HEK293 (cell line): ENCODE results near the gene SH2D1B.

ENCODE experiments used
- CTCF ChIA-PET: fragments of 350-600 bp; formaldehyde crosslinking; extraction: SDS; loops from one replicate; lab custom pipeline; 2021; ENCODE audit warnings: antibody characterized with exemption; lab: Yijun Ruan, JAX
- POLR2A ChIA-PET: fragments of 300-600 bp; formaldehyde crosslinking; extraction: SDS; loops from one replicate; lab custom pipeline; 2020; ENCODE audit warnings: antibody characterized with exemption, inconsistent platforms; lab: Yijun Ruan, JAX
- H3K27ac ChIP-seq: fragments of 200-500 bp; sonication (Bioruptor generic); 2 replicates; pipeline ENCODE4 v1.5.1; 2014; ENCODE audit warnings: low read depth, low read length, control low read depth, inconsistent platforms; ENCODE audit errors: extremely low read depth
- H3K36me3 ChIP-seq, 2 experiments: fragments of 200-500 bp in 1 of 2; sonication (Bioruptor generic) in 1 of 2; 1 replicate in 1 of 2; 2 replicates in 1 of 2; pipeline ENCODE4 v1.5.1; 2014 to 2017; ENCODE audit warnings: inconsistent platforms in 2 of 2, low read length in 2 of 2; ENCODE audit not compliant: control insufficient read depth in 2 of 2, insufficient read depth in 1 of 2
- H3K4me1 ChIP-seq: fragments of 200-500 bp; sonication (Bioruptor generic); 2 replicates; pipeline ENCODE4 v1.5.1; 2014; ENCODE audit warnings: mild to moderate bottlenecking, low read length, inconsistent platforms; ENCODE audit not compliant: control insufficient read depth, insufficient read depth
- H3K4me3 ChIP-seq: 2 replicates; pipeline ENCODE4 v1.5.1; 2011; ENCODE audit warnings: low read depth, mild to moderate bottlenecking, control low read depth, low read length, moderate library complexity
- H3K9me3 ChIP-seq: fragments of 200-500 bp; sonication (Bioruptor generic); 2 replicates; pipeline ENCODE4 v1.5.1; 2014; ENCODE audit warnings: low read depth, low read length, inconsistent platforms; ENCODE audit not compliant: control insufficient read depth, insufficient read depth
- HOXD13 ChIP-seq: sonication (generic); formaldehyde crosslinking; IDR thresholded peaks from 2 replicates; pipeline ENCODE4 v1.8.0; 2022; ENCODE audit warnings: missing genetic modification reagents, borderline replicate concordance
- PRDM1 ChIP-seq: fragments of 450-650 bp; formaldehyde crosslinking; IDR thresholded peaks from 2 replicates; pipeline ENCODE4; 2016; ENCODE audit warnings: missing biosample characterization, missing genetic modification characterization
- RBAK ChIP-seq: fragments of 450-650 bp; formaldehyde crosslinking; IDR thresholded peaks from 2 replicates; pipeline ENCODE4 v1.5.1; 2016; ENCODE audit warnings: missing biosample characterization, missing genetic modification characterization
- YY2 ChIP-seq: fragments of 450-650 bp; formaldehyde crosslinking; IDR thresholded peaks from 2 replicates; pipeline ENCODE4 v1.5.1; 2016; ENCODE audit warnings: missing biosample characterization, missing genetic modification characterization
- ZBTB8A ChIP-seq: fragments of 450-650 bp; formaldehyde crosslinking; IDR thresholded peaks from 2 replicates; pipeline ENCODE4 v1.5.1; 2016; ENCODE audit warnings: missing biosample characterization, missing genetic modification characterization
- ZFP37 ChIP-seq: fragments of 450-650 bp; formaldehyde crosslinking; IDR thresholded peaks from 2 replicates; pipeline ENCODE4 v1.5.1; 2016; ENCODE audit warnings: missing biosample characterization, missing genetic modification characterization
- ZNF10 ChIP-seq: fragments of 450-650 bp; formaldehyde crosslinking; IDR thresholded peaks from 2 replicates; pipeline ENCODE4 v1.5.1; 2017; ENCODE audit warnings: missing biosample characterization, missing genetic modification characterization
- ZNF112 ChIP-seq: fragments of 450-650 bp; formaldehyde crosslinking; IDR thresholded peaks from 2 replicates; pipeline ENCODE4 v1.5.0; 2017; ENCODE audit warnings: missing biosample characterization, missing genetic modification characterization
- ZNF184 ChIP-seq: fragments of 450-650 bp; IDR thresholded peaks from 2 replicates; pipeline ENCODE4 v1.5.1; 2018; ENCODE audit warnings: missing biosample characterization, mild to moderate bottlenecking, missing genetic modification characterization
- ZNF354C ChIP-seq: fragments of 450-650 bp; formaldehyde crosslinking; IDR thresholded peaks from 2 replicates; pipeline ENCODE4 v1.5.1; 2016; ENCODE audit warnings: missing biosample characterization, missing genetic modification characterization, low read depth, borderline replicate concordance
- ZNF391 ChIP-seq: fragments of 450-650 bp; formaldehyde crosslinking; IDR thresholded peaks from 2 replicates; pipeline ENCODE4 v1.5.1; 2016; ENCODE audit warnings: low read depth, missing biosample characterization, missing genetic modification characterization, borderline replicate concordance
- ZNF394 ChIP-seq: fragments of 450-650 bp; formaldehyde crosslinking; IDR thresholded peaks from 2 replicates; pipeline ENCODE4 v1.5.1; 2016; ENCODE audit warnings: missing biosample characterization, missing genetic modification characterization, mild to moderate bottlenecking, moderate library complexity, borderline replicate concordance
- ZNF416 ChIP-seq: fragments of 450-650 bp; formaldehyde crosslinking; IDR thresholded peaks from 2 replicates; pipeline ENCODE4 v1.5.1; 2016; ENCODE audit warnings: missing biosample characterization, missing genetic modification characterization
- ZNF426 ChIP-seq: fragments of 450-650 bp; formaldehyde crosslinking; IDR thresholded peaks from 2 replicates; pipeline ENCODE4 v1.5.1; 2017; ENCODE audit warnings: missing biosample characterization, missing genetic modification characterization, mild to moderate bottlenecking, inconsistent platforms, moderate library complexity
- ZNF48 ChIP-seq: fragments of 450-650 bp; formaldehyde crosslinking; IDR thresholded peaks from 2 replicates; pipeline ENCODE4 v1.5.1; 2016; ENCODE audit warnings: missing biosample characterization, missing genetic modification characterization
- ZNF621 ChIP-seq: fragments of 450-650 bp; formaldehyde crosslinking; IDR thresholded peaks from 2 replicates; pipeline ENCODE4 v1.5.1; 2017; ENCODE audit warnings: missing biosample characterization, missing genetic modification characterization
- ZNF670 ChIP-seq: fragments of 450-650 bp; formaldehyde crosslinking; IDR thresholded peaks from 2 replicates; pipeline ENCODE4 v1.5.1; 2016; ENCODE audit warnings: missing biosample characterization, missing genetic modification characterization, low read depth
- ZSCAN23 ChIP-seq: fragments of 450-650 bp; formaldehyde crosslinking; IDR thresholded peaks from 2 replicates; pipeline ENCODE4 v1.5.1; 2016; ENCODE audit warnings: missing biosample characterization, missing genetic modification characterization
- TF ChIP-seq, protein P1 (sequence below): fragments of 450-650 bp; formaldehyde crosslinking; IDR thresholded peaks from 2 replicates; pipeline ENCODE4 v1.5.1; 2016; ENCODE audit warnings: missing biosample characterization, missing genetic modification characterization
- TF ChIP-seq, protein P2 (sequence below): fragments of 450-650 bp; formaldehyde crosslinking; IDR thresholded peaks from 2 replicates; pipeline ENCODE4 v1.5.1; 2016; ENCODE audit warnings: missing biosample characterization, missing genetic modification characterization
- TF ChIP-seq, protein P3 (sequence below): fragments of 450-650 bp; formaldehyde crosslinking; IDR thresholded peaks from 2 replicates; pipeline ENCODE4 v1.5.1; 2016; ENCODE audit warnings: missing biosample characterization, missing genetic modification characterization

Gene SH2D1B

DNA sequence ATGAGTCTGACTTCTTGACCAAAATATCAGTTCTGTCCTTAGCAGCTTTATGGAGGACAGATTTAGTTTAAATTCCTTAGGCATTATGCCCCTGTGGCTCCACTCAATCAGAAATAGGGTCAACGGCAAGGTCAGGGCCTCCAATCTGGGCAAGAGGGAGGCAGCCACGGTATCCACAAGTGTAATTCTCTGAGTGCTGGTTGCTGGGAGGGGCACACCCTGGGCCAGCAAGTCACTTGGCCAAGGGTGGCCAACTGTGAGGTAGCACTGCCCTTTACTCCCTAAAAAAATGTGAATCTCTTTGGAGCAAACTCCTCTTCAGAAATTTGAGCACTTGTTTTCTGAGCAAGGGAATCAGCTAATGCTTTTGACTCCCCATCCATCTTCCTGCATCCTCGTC lies 48.1 kb downstream of the SH2D1B start:
- ChIA-PET CTCF (interaction anchor here (0.6 to 0.8 kb wide), 2 partner anchors 14 to 301 kb away, joined by 3 to 4 read pairs; no protein-coding TSS in a partner anchor), POLR2A (interaction anchor here (0.6 kb wide), 1 partner anchor 63 kb away, joined by 5 read pairs; no protein-coding TSS in a partner anchor)
- Histone ChIP-seq H3K9me3 (no peaks in the 10 kb centered on the region), H3K4me1 (no peaks in the 10 kb centered on the region), H3K4me3 (no peak overlapping the region), H3K27ac (no peak overlapping the region), H3K36me3 (peaks cover 0 to 7% of the 10 kb centered on the region in 2 experiments; a peak in 1 of 3 replicates)
- TF ChIP-seq ZNF394 (tag by site-specific recombination) (no peak), ZNF184 (tag by site-specific recombination) (no peak), ZBTB8A (tag by site-specific recombination) (no peak), ZSCAN23 (tag by site-specific recombination) (no peak), ZNF416 (tag by site-specific recombination) (no peak), ZNF112 (tag by site-specific recombination) (no peak), HOXD13 (CRISPR knock-in tag) (no peak), YY2 (tag by site-specific recombination) (no peak), ZFP37 (tag by site-specific recombination) (no peak), ZNF10 (no peak), ZNF391 (no peak)
- TF ChIP-seq, protein P1, sequence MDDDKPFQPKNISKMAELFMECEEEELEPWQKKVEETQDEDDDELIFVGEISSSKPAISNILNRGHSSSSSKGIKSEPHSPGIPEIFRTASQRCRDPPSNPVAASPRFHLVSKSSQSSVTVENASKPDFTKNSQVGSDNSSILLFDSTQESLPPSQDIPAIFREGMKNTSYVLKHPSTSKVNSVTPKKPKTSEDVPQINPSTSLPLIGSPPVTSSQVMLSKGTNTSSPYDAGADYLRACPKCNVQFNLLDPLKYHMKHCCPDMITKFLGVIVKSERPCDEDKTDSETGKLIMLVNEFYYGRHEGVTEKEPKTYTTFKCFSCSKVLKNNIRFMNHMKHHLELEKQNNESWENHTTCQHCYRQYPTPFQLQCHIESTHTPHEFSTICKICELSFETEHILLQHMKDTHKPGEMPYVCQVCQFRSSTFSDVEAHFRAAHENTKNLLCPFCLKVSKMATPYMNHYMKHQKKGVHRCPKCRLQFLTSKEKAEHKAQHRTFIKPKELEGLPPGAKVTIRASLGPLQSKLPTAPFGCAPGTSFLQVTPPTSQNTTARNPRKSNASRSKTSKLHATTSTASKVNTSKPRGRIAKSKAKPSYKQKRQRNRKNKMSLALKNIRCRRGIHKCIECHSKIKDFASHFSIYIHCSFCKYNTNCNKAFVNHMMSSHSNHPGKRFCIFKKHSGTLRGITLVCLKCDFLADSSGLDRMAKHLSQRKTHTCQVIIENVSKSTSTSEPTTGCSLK, result no peak
- TF ChIP-seq, protein P2, sequence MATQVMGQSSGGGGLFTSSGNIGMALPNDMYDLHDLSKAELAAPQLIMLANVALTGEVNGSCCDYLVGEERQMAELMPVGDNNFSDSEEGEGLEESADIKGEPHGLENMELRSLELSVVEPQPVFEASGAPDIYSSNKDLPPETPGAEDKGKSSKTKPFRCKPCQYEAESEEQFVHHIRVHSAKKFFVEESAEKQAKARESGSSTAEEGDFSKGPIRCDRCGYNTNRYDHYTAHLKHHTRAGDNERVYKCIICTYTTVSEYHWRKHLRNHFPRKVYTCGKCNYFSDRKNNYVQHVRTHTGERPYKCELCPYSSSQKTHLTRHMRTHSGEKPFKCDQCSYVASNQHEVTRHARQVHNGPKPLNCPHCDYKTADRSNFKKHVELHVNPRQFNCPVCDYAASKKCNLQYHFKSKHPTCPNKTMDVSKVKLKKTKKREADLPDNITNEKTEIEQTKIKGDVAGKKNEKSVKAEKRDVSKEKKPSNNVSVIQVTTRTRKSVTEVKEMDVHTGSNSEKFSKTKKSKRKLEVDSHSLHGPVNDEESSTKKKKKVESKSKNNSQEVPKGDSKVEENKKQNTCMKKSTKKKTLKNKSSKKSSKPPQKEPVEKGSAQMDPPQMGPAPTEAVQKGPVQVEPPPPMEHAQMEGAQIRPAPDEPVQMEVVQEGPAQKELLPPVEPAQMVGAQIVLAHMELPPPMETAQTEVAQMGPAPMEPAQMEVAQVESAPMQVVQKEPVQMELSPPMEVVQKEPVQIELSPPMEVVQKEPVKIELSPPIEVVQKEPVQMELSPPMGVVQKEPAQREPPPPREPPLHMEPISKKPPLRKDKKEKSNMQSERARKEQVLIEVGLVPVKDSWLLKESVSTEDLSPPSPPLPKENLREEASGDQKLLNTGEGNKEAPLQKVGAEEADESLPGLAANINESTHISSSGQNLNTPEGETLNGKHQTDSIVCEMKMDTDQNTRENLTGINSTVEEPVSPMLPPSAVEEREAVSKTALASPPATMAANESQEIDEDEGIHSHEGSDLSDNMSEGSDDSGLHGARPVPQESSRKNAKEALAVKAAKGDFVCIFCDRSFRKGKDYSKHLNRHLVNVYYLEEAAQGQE (tag by site-specific recombination), result no peak
- TF ChIP-seq, protein P3, sequence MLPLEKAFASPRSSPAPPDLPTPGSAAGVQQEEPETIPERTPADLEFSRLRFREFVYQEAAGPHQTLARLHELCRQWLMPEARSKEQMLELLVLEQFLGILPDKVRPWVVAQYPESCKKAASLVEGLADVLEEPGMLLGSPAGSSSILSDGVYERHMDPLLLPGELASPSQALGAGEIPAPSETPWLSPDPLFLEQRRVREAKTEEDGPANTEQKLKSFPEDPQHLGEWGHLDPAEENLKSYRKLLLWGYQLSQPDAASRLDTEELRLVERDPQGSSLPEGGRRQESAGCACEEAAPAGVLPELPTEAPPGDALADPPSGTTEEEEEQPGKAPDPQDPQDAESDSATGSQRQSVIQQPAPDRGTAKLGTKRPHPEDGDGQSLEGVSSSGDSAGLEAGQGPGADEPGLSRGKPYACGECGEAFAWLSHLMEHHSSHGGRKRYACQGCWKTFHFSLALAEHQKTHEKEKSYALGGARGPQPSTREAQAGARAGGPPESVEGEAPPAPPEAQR (tag by site-specific recombination), result no peak

DNA sequence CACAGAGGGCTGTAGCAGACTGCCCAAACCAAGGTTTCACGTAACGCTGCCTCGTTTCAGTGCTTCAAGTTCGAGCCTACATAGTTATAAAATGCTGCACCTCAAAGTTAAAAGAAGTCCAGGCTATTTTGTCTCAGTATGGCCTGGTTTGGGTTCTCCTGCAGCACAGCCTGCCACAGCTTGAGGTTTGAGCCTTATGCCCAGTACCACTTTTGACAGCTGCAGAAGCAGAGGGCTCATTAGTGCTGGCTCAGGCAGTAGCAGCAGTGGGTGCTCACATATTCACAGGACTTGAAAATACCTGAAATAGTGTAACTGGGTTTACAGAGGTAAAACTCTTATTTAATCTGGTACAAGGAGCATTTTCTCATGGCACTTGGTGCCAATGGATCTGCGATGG lies 50.6 kb downstream of the SH2D1B start:
- TF ChIP-seq, protein P2 (tag by site-specific recombination), result no peak
- TF ChIP-seq ZNF621 (tag by site-specific recombination) (no peak), PRDM1 (no peak), ZNF48 (no peak), ZNF426 (no peak), ZNF354C (tag by site-specific recombination) (no peak), RBAK (tag by site-specific recombination) (no peak), ZNF670 (tag by site-specific recombination) (no peak)
- CTCF ChIA-PET, result no interaction called here
- Histone ChIP-seq H3K4me3 (no peak overlapping the region), H3K36me3 (peaks cover 0 to 14% of the 10 kb centered on the region in 2 experiments; a peak in 1 of 3 replicates), H3K9me3 (no peaks in the 10 kb centered on the region), H3K4me1 (no peaks in the 10 kb centered on the region), H3K27ac (no peak overlapping the region)
- POLR2A ChIA-PET, result no interaction called here
